Dedifferentiated amniotic fluid mesenchymal stem cell (primary cell): ENCODE data around the gene TYK2.
"Not testable (repeated sequence)": the region's sequence is repeated elsewhere in the genome, so short reads cannot be mapped to it uniquely, and the experiment has no call there.

ENCODE experiments used
- DNase-seq: peaks from one replicate; pipeline ENCODE4 v3.0.0-alpha.2; 2016; ENCODE audit errors: extremely low spot score

The TYK2 gene

GRCh38 chr19:10407096-10407495 lies 26.7 kb upstream of the TYK2 start:
- no peak for DNase-seq

DNA sequence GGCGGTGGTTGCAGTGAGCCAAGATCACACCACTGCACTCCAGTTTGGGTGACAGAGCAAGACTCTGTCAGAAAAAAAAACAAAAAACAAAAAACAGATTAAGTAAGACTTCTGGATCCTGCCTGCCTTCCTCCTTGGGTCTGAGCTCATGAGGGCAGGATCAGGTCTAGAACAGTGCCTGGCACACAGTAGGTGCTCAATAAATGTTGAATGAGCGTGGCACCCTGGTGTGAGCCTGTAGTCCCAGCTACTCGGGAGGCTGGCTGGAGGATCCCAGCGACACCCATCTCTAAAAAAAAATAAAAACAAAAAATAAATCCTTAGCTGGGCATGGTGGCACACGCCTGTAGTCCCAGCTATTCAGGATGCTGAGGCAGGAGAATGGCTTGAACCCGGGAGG lies 25.8 kb upstream of the TYK2 start:
- DNase-seq, result no peak

- no peak for DNase-seq
Observed at GRCh38 chr19:10404888-10405820, 24.8 kb upstream of the TYK2 start.

GRCh38 chr19:10403137-10404021 lies 23.0 kb upstream of the TYK2 start, which contains the start of gene CDC37:
Gene CDC37, minus strand, starts transcription at chr19:10403542. Its CDS starts 63 bp downstream, at chr19:10403479.
- DNase-seq, result peak; percentile 94

- peak; percentile 51 for DNase-seq
Observed at GRCh38 chr19:10402441-10403038, 22.2 kb upstream of the TYK2 start.

DNA sequence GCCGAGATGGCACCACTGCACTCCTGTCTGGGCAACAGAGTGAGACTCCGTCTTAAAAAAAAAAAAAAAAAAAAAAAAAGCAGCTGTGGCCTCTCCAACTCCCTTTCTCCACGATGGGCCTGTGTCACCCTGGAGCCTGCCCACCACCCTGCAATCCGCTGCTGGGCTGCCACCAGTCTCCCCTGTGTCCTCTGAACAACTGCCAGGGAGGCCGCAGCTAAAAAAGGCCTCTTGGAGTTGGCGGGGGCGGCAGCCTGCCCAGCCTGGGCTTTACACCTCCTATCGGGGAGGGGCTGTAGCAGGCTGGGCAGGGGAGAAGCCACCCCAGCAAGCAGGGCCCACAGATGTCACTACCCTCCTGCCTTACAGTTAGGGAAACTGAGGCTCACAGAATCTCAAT lies 19.5 kb upstream of the TYK2 start:
- DNase-seq, result no peak

DNA sequence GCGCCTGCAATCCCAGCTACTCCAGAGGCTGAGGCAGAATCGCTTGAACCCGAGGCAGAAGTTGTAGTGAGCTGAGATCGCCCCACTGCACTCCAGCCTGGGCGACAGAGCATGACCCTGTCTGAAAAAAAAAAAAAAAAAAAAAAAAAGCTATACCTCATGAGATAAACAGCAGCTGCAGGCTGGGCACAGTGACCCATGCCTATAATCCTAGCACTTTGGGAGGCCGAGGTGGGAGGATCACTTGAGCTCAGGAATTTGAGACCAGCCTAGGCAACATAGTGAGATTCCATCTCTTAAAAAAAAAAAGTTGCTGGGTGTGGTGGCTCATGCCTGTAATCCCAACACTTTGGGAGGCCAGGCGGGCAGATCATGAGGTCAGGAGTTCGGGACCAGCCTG lies 19.0 kb upstream of the TYK2 start:
- not testable (repeated sequence) for DNase-seq

DNA sequence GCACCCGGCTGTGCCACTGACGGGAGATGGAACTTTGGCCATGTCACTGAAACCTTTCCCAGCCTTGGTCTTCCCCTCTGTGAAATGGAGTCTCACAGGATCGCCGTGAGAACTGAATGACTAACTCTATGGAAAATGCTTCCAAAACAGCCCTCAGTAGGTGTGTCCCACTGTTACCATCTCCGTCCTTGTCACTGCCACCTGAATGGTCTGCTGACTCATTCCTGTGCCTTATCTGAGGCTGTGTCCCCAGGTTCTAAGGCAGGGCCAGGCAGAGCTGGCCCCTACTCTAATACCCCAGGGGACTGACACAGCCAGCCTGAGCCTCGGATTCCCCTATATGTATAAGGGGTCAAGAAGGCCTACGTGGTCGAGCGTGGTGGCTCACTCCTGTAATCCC lies 18.4 kb upstream of the TYK2 start:
- no peak for DNase-seq

- no peak for DNase-seq
Observed at GRCh38 chr19:10395917-10396316, 15.5 kb upstream of the TYK2 start.

DNA sequence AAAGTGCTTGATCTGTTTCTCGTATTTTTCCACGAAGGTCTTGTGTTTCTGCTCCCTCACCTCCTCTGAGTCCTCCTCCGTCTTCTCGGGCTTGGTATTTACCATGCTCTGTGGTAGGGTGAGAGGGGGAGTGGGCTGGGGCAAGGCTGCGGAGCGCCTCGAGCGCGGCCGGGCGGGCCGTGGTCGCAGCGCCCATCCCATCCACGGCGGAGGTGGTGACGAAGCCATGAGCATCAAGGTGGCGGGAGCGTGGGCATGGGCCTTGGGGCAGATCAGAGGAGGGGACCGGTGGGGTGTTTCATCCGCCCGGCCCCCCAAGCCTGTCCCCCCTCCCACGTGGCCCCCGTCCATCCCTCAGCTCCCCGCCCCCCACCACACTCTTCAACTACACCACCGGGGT lies 15.1 kb upstream of the TYK2 start:
- no peak for DNase-seq

GRCh38 chr19:10395003-10395402 lies 14.6 kb upstream of the TYK2 start:
- no peak for DNase-seq

DNA sequence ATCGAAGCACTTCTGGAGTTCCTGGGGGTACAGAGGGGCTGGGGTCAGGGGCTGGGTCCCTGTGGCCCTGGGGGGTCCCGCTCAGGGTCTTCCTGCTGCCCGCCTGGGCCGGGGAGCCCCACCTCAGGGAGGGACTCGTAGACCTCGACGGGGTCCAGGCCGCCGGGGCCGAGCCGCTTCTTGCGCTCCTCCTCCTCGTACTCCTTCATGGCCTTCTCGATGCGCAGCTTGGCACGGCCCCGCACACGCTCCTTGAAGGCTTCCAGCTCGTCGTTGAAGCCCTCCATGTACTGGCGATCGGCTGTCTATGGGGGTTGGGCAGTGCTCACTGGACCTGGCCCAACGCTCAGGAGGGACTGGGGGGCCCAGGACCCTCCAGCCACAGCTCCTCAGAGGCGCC lies 12.8 kb upstream of the TYK2 start:
- DNase-seq, result no peak

GRCh38 chr19:10392120-10392519 lies 11.7 kb upstream of the TYK2 start:
- DNase-seq, result no peak

DNA sequence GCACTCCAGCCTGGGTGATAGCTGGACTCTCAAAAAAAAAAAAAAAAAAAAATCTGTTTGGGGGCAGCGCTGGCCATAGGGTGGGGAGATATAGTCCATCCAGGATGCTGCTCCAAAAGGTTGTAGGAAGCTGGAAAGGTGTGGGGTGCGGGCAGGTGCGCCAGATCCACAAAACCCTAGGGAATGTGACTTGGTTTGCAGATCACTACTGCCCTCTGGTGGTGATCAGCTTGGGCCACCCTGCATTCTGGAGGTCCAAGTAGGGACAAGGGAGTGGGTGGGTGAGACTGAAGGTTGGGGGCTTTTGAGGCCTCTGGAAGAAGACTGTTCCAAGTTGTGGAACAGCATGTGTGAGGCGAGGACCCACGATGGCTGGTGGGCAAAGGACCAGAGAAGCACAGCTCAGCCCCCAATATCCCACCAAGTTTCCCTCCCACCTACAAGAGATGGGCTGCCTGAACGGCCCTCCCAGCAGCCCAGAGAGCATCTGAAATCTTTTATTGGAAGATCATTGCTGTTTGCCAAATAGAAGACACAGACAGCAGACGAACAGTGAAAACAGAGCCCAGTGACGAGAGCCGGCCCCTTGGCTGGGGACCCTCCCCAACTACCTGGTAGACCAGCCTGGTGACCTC lies 10.4 kb upstream of the TYK2 start:
- peak; percentile 29 for DNase-seq

- no peak for DNase-seq
Observed at GRCh38 chr19:10389863-10390262, 9.5 kb upstream of the TYK2 start.

DNA sequence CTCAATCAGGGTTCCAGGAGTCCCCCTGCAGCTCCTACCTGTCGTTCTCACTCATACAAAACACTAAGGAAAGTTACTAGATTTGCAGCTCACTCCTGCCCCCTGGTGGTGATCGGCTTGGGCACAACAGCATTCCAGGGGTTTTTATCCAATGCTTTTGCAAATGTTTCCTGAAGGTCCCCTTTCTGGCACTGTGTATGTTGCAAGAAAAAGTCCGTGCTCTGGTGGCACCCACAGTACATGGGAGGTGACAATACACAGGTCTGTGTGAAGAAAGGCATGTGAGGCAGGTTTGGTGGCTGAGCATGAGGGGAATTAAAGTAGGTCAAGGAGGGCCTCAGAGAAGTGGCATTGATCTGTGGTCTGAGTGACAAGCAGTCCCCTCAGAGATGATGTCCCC lies 8.6 kb upstream of the TYK2 start:
- peak; percentile 76 for DNase-seq

GRCh38 chr19:10384580-10384979 lies 4.2 kb upstream of the TYK2 start:
- no peak for DNase-seq

GRCh38 chr19:10383223-10383499 lies 2.8 kb upstream of the TYK2 start:
- DNase-seq, result not testable (repeated sequence)

GRCh38 chr19:10379880-10380312 lies 476 bp downstream of the TYK2 start:
- no peak for DNase-seq

DNA sequence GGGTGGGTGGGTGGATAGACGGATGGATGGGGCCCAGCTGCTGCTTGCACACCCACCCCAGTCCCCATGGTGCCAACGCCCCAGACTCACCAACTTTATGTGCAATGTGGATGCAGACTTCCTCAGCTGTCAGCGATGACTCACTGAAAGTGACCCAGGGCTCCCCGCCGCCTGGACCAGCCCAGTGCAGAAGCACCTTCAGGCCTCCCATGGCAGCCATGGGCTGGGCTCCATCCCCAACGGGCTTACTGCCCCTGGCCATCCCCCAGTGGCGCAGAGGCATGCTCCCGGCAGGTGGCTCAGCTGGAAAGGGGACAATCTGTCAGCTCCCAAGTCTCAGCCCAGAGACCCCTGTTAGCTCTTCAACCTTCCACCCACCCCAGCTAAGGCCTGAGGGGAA lies 2.2 kb downstream of the TYK2 start:
- DNase-seq, result no peak

- DNase-seq, result not testable (repeated sequence)
Observed at GRCh38 chr19:10377140-10377640, 3.2 kb downstream of the TYK2 start.

- DNase-seq, result no peak
Observed at GRCh38 chr19:10374931-10375330, 5.4 kb downstream of the TYK2 start.
